GM21367 (cell line): ENCODE measurements around the gene CIB1.

ENCODE experiments used
- ATAC-seq: cut with Tn5 transposase; IDR thresholded peaks from one replicate; pipeline ENCODE4 v1.9.1; 2021; ENCODE audit not compliant: unreplicated experiment

CIB1 gene

DNA sequence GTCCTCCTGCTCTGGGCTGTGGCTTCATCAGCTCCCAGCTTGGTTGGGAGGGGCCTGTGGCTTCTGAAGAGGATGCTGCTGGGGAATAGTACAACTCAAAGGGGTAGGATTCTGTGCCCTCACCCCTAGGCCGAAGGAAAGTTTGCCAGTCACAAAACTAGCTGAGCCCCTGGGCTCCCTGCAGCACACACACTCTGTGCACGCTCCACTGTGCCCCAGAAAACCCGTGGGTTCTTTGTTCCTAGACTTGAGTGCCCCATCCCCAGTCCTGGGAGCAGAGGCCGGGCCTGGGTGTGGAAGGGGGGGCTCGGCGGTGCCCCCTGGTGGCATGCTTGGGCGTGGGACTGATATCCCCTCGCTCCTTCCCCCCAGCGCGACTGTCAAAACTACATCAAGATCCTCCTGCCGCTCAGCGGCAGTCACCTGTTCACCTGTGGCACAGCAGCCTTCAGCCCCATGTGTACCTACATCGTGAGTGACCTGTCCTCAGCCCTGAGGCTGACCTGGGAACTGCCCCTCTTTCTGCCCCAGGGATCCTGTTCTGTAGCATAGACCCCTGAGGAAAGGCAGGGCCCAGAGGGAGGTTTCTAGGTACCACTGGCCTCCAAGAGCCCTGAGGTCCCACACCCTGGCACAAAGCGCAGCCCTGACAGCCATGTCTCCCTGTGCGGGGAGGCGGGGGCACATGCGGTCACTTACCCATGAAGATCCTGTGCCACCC is 14.2 kb downstream of the CIB1 start:
- ATAC-seq = no peak

GRCh38 chr15:90217671-90218394 is 15.9 kb downstream of the CIB1 start:
- no peak for ATAC-seq

- ATAC-seq = no peak
Measured at GRCh38 chr15:90214553-90215196, 19.1 kb downstream of the CIB1 start.

DNA sequence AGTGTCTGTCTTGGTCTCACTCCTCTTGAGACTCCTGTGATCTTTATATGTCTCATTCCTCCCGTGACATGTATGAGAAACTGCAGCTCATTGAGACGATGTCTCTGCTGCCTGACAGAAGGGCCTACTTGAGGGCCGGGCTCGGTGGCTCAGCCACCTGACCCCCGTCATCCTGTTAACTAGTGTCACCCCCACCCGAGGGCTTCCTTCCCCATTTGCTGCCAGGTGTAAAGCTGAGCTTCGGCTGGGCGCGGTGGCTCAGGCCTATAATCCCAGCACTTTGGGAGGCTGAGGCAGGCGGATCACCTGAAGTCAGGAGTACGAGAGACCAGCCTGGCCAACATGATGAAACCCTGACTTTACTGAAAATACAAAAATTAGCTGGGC is 19.9 kb downstream of the CIB1 start:
- no peak for ATAC-seq

DNA sequence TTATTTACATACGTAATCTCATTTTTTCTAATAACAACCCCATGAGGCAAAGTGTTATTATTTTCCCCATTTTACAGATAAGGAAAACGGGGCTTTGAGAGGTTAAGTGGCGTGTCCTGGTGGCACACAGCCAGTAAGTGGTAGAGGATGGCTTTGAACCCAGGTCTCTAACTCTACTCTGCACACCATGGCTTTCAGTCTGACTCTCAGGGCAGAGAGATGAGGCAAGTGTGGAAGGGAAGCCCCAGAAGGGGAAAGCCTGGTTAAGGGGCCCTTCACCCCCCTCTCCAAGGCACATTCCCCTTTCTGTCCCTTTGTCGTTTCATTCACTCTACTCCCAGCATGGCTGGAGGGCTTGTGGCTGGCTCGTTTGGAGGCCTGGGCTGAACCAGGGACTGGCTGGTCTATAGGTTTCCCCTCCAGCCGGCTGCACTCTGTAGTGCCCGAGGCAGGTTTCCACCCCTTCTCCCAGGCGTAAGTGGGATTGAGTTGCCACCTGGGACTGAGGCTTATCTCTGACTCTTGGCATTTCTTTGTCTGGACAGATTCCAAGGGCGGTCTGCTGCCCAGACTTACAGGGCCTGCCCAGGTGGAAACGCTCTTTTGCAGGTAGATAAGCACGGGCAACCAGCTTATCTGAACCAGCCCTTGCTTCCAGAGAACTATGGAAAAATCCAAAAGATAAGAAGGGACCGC is 20.5 kb downstream of the CIB1 start:
- no peak for ATAC-seq

GRCh38 chr15:90212221-90213098 is 21.3 kb downstream of the CIB1 start:
- ATAC-seq = no peak

DNA sequence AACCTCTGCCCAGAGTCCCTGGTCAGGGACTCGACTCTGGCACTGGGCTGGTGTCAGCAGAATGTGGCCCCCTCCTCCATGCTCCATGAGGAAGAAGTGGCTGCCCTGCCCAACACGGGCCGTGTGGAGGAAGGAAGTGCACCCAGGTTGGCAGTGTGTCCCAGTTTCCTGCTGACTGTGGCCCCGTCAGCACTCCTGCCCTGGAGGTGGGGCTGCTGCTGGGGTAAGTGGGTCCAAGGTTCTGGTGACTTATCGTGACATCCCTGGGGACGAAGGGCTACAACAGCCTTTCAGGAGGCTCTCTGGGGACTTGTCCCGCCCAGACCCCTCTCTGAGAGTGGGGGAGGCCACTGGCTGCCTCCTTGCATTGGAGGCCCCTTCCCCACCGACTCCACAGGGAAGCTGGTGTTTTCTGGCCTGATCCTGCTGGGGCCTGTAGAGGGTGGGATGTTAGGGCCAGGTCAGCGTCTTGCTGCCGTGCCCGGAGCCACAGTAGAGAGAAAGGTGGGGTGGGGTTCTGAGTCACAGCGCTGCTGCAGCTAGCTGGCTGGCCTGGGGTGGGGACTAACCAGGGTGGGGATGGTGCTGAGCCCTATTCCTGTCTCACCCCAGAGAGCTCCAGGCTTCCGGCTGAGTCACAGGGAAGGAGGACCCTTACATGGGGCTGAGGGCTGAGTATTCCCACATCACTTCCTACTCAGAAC is 22.1 kb downstream of the CIB1 start:
- ATAC-seq = no peak

DNA sequence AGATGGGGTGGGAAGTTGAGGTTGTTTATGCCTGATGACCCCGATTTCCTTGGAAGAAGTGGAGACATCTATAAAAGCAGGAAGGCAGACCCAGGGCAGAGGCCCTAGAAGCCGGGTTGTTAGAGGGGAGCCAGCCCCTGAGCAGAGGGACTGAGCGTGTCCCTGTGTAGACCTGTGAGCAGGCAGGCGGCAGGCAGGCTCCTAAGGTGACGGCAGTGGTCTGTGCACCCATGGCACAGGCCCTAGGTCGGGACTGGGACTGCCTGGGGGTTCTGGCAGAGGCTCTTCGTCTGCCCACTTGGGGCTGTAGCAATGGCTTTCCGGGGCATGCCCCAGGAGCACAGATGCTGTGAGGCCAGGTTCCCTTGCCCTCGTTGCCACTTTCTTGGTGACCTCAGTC is 22.7 kb downstream of the CIB1 start:
- no peak for ATAC-seq

- no peak for ATAC-seq
Measured at GRCh38 chr15:90210593-90210992, 23.1 kb downstream of the CIB1 start.

DNA sequence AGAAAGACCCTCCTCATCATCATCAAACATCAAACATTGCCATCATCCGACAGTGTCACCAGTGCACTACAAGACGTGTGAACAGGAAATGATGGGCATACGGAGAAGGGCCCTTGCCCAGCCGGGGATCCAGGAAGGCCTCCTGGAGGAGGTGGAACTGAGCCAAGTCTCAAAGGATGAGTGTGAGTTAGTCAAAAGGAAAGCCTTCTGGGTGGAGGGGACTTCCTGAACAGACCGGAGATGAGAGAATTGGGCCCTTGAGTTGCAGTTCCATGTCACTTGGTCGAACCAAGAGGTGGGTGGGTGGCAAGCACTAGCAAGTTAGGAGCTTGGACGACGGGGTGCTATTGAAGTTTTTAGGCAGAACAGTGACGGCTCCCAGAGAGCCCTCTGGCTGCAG is 24.1 kb downstream of the CIB1 start:
- no peak for ATAC-seq

DNA sequence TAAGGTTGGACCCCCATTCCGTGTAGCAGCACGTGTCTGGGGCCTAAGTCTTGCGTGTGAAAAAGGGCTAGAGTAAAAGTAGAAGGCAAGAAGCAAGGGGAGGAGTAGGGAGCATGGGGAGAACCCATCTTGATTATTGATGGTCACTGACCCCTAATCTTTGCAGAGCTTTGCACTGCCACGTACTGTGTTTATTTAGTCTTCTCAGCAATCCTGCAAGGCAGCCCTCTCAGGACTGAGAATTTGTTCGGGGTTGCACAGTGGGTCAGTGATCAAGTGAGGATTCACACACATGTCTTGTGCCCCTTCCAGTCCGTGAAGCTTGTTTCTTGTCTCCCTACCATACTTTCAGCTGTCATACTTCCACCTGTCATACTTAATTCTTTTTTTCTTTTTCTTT is 25.4 kb downstream of the CIB1 start:
- no peak for ATAC-seq

DNA sequence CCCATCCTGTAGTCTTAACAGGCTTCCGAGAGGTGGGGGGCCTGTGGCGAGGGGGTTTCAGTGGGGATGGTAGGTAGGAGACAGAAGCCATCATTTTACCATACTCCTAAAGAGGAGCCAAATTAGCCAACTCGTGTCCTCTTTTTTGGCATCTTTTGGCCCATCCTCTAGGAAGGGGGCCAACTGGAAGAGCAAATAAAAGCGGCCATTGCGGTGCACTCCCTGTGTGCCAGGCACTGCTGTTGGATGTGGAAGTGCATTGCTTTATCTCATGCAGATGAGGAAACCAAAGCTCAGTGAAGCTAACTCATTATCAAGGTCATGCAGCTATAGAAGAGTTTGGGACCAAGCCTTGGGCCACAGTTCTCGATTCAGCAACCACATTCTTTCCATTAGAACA is 26.5 kb downstream of the CIB1 start:
- no peak for ATAC-seq

DNA sequence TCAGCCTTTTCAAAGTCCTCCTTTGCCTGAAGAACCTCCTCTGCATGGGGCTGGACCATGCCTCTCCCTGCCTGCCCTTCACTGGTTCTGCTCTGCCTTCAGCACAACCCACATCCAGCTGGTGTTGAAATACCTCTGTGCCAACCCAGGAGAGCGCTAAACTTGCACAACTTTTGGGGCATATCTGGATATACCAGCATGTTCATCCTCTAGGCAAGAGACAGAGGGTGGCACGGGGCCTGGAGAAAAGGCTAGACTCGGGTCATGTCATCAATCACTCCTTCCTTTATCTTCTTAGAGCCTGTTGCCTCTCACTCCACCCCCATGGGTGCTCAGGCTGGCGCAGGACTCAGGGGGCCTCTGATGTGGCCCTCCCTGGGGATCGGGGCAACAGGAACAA is 27.9 kb downstream of the CIB1 start:
- ATAC-seq = no peak

GRCh38 chr15:90205050-90205848 is 28.5 kb downstream of the CIB1 start:
- ATAC-seq = no peak

DNA sequence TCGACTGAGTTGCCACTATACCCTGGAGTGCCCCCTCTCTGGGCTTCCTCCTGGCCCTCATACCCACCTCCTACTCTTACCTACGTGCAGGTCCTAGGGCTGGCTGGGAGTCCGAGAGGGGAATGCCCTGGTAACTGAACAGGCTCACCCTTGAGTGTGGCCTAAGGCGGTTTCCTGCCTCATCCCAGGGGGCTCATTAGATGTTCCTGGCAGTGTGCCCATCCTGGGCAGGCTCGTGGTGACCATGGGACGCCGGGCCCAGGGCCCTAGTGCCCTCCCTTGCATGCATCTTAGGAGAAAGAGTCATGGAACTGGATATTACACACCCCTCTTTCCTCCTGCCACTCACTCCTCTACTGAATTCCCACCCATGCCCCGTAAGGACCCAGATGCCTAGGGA is 29.8 kb downstream of the CIB1 start:
- ATAC-seq = no peak

GRCh38 chr15:90203473-90203872 is 30.3 kb downstream of the CIB1 start:
- no peak for ATAC-seq

GRCh38 chr15:90202929-90203328 is 30.8 kb downstream of the CIB1 start:
- ATAC-seq = no peak

- ATAC-seq = no peak
Measured at GRCh38 chr15:90201944-90202375, 31.8 kb downstream of the CIB1 start.
